ENCODE data around the gene USP38.
"Not testable (repeated sequence)": the region's sequence is repeated elsewhere in the genome, so short reads cannot be mapped to it uniquely, and the experiment has no call there.

The USP38 gene

GRCh38 chr4:143203577-143203976, 18.9 kb downstream of the USP38 start:
- DNase-seq (ENCODE audit: low read depth, low spot score), result no peak

- DNase-seq (ENCODE audit: low read depth, low spot score), result no peak
Observed at GRCh38 chr4:143207555-143207954, 22.8 kb downstream of the USP38 start.

- no peak for DNase-seq (ENCODE audit: low read depth, low spot score)
Observed at GRCh38 chr4:143212566-143212965, 27.8 kb downstream of the USP38 start.

GRCh38 chr4:143215873-143216272, 31.2 kb downstream of the USP38 start:
- DNase-seq (ENCODE audit: low read depth, low spot score), result no peak

- DNase-seq (ENCODE audit: low read depth, low spot score), result no peak
Observed at GRCh38 chr4:143224255-143224654, 39.5 kb downstream of the USP38 start.

GRCh38 chr4:143225167-143225566, 40.5 kb downstream of the USP38 start:
- no peak for DNase-seq (ENCODE audit: low read depth, low spot score)

- DNase-seq (ENCODE audit: low read depth, low spot score), result no peak
Observed at GRCh38 chr4:143230683-143231082, 46.0 kb downstream of the USP38 start.

- DNase-seq (ENCODE audit: low read depth, low spot score), result no peak
Observed at GRCh38 chr4:143232277-143232676, 47.6 kb downstream of the USP38 start.

GRCh38 chr4:143234153-143234552, 49.4 kb downstream of the USP38 start:
- no peak for DNase-seq (ENCODE audit: low read depth, low spot score)

- not testable (repeated sequence) for DNase-seq (ENCODE audit: low read depth, low spot score)
Observed at GRCh38 chr4:143237195-143237594, 52.5 kb downstream of the USP38 start.

- DNase-seq (ENCODE audit: low read depth, low spot score), result no peak
Observed at GRCh38 chr4:143240939-143241679, 56.4 kb downstream of the USP38 start.

GRCh38 chr4:143241892-143242291, 57.2 kb downstream of the USP38 start:
- DNase-seq (ENCODE audit: low read depth, low spot score), result no peak

- no peak for DNase-seq (ENCODE audit: low read depth, low spot score)
Observed at GRCh38 chr4:143243041-143243440, 58.3 kb downstream of the USP38 start.

GRCh38 chr4:143246977-143247376, 62.3 kb downstream of the USP38 start:
- DNase-seq (ENCODE audit: low read depth, low spot score), result no peak

GRCh38 chr4:143247866-143248265, 63.1 kb downstream of the USP38 start:
- DNase-seq (ENCODE audit: low read depth, low spot score), result no peak

- DNase-seq (ENCODE audit: low read depth, low spot score), result no peak
Observed at GRCh38 chr4:143248827-143249226, 64.1 kb downstream of the USP38 start.

GRCh38 chr4:143250617-143251016, 65.9 kb downstream of the USP38 start:
- DNase-seq (ENCODE audit: low read depth, low spot score), result no peak

- no peak for DNase-seq (ENCODE audit: low read depth, low spot score)
Observed at GRCh38 chr4:143251348-143251747, 66.6 kb downstream of the USP38 start.

- DNase-seq (ENCODE audit: low read depth, low spot score), result no peak
Observed at GRCh38 chr4:143251779-143252178, 67.1 kb downstream of the USP38 start.

- no peak for DNase-seq (ENCODE audit: low read depth, low spot score)
Observed at GRCh38 chr4:143252478-143252877, 67.8 kb downstream of the USP38 start.

GRCh38 chr4:143253166-143253565, 68.4 kb downstream of the USP38 start:
- DNase-seq (ENCODE audit: low read depth, low spot score), result no peak

GRCh38 chr4:143254491-143255226, 69.9 kb downstream of the USP38 start:
- DNase-seq (ENCODE audit: low read depth, low spot score), result no peak

GRCh38 chr4:143256456-143256855, 71.7 kb downstream of the USP38 start:
- no peak for DNase-seq (ENCODE audit: low read depth, low spot score)

Measured in smooth muscle cell of the brain vasculature (primary cell).